GM18499 (cell line): Measurements from ENCODE around the gene MICAL2.

Experiments used
- ATAC-seq: cut with Tn5 transposase; IDR thresholded peaks from one replicate; pipeline ENCODE4 v1.9.1; 2021; ENCODE audit warnings: moderate number of reproducible peaks; ENCODE audit not compliant: insufficient read depth, unreplicated experiment

MICAL2 gene

GRCh38 chr11:12288212-12288930 is 178.0 kb downstream of the MICAL2 start:
- ATAC-seq: no peak

DNA sequence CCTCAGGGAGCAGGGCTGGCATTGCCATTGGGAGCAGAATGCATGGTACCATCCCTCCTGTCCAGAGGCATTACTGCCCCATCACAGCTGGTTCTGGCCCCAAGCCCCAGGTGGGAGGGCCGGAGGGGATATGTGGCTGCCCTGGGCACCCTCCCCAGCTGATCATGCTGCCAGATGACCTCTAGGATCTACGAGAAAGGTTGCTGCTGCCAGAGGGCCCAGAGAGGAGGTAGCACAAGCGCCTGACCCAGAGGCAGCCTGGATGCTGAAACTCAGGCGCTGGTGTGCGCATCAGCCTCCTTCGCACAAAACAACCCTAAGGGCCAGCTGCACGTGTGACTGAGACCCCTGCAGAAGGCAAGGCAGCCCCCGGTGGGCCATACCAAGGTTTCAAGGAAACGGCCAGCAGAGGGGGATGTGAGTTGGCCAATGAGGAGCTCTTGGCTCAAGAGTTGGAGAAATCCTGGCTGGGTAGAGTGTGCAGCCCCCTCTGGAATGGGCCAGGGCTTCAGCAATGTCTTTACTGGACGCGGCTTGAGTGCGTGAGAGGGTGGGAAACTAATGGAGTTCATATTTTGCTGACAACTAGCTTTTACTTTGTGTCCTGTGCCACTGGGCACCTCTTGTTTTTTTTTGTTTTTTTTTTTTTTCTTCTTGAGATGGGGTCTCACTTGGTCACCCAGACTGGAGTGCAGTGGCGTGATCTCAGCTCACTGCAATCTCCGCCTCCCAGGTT is 178.7 kb downstream of the MICAL2 start:
- ATAC-seq: no peak

DNA sequence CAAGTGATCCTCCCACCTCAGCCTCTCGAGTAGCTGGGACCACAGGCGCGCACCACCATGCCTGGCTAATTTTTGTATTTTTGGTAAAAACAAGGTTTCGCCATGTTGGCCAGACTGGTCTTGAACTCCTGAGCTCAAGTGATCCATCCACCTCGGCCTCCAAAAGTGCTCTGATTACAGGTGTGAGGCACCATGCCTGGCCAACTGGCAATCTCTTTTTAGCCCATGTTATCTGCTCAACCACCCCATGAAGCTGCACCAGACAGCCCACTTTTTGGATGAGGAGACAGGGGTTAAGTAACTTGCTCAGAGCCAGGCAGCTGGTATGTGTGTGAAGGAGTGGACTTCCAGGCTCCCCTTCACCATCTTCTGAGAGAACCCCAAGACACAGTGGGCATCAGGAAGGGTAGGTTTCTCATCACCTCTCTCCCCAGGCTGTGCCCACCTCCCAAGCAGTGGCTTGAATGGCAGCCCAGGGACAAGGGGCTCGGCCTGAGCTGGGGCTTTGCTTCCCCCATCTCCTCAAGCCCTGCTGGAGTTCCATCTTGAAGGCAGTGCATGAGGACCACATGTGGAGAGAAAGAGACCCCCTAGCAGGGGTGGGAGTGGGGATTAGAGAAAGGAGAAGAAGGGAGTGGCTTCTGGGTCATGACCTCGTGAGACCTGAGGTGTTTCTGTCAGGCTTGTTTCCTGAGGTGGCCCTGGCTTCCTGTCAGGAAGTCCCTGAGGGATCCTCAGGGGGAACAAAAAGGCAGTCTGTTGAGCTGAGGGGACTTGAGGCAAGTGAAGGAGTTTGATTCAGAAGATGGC is 179.5 kb downstream of the MICAL2 start:
- ATAC-seq: no peak

DNA sequence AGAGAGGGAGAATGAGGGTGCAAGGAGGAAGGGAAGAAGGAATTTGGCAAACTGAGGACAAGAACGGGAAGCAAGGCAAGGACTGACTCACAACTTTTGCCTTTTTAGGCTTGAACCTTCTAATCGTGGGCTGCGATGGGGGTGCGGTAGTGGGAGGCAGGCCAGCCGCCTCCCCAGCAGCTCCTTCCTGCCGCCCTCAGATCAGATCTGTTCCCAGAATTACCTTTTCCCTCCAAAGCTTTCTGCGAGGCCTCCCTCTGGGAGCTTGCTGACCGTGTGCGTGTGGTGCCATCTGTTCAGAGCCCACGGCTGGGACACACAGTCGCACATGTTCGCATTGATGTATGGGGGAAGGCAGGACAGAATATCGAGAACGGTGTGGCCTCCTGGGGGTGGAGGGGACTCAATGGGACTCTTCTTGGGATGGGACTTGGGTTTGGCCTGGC is 180.1 kb downstream of the MICAL2 start:
- ATAC-seq: no peak

- ATAC-seq: no peak
Observed at GRCh38 chr11:12291313-12291712, 180.9 kb downstream of the MICAL2 start.

- no peak for ATAC-seq
Observed at GRCh38 chr11:12291766-12292165, 181.4 kb downstream of the MICAL2 start.

- ATAC-seq: no peak
Observed at GRCh38 chr11:12292766-12293165, 182.4 kb downstream of the MICAL2 start.

GRCh38 chr11:12293486-12293885 is 183.1 kb downstream of the MICAL2 start:
- no peak for ATAC-seq

DNA sequence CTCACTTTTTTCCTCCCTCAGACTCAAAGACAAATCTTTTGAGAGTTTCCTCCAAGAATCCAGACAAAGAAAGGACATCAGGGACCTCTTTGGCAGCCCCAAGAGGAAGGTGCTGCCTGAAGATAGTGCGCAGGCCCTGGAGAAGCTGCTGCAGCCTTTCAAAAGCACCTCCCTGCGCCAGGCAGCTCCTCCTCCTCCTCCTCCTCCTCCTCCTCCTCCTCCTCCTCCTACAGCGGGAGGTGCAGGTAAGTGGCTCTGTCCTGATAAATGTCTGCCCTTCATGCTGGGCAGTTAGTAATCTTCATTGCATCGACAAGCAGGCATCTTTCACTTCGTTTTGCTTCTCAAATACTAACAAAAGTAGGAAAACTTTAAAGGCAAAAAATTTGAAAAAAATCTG is 184.2 kb downstream of the MICAL2 start:
- no peak for ATAC-seq

- ATAC-seq: no peak
Observed at GRCh38 chr11:12295943-12296342, 185.6 kb downstream of the MICAL2 start.

DNA sequence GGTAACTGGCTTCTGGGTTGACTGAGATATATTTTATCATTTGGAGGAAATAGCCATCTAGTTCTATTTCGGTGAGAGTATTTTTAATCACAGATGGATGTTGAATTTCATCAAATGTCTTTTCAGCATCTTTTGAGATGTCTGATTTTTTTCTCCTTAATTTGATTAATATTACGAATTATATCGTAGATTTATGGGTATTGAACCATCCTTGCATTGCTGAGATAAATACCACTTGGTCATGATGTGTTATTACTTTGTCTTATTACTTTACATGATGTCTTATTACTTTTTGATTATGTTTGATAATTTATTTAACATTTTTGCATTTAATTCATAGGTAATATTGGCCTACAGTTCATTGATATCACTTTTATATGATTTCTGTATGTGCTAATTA is 188.2 kb downstream of the MICAL2 start:
- ATAC-seq: no peak

DNA sequence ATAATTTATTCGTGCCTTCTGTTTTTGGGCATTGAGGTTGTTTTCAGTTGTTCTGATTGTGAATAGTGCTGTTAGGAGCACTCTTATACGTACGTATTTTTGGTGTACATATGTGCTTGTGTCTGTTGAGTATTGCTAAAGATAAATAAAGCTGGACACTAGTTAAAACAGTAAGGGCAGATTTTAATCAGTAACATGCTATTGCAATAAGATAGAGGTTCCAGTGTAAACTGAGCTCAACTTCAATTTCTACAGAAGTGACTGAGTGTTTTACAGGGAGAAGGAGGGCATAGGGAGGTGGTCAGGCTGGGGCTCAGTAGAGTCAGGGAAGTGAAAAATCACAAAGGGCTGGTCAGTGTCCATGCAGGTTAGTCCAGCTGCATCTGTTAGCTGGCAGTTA is 191.0 kb downstream of the MICAL2 start:
- ATAC-seq: no peak

GRCh38 chr11:12303421-12304149 is 193.2 kb downstream of the MICAL2 start:
- ATAC-seq: no peak

GRCh38 chr11:12306830-12307229 is 196.4 kb downstream of the MICAL2 start:
- no peak for ATAC-seq

DNA sequence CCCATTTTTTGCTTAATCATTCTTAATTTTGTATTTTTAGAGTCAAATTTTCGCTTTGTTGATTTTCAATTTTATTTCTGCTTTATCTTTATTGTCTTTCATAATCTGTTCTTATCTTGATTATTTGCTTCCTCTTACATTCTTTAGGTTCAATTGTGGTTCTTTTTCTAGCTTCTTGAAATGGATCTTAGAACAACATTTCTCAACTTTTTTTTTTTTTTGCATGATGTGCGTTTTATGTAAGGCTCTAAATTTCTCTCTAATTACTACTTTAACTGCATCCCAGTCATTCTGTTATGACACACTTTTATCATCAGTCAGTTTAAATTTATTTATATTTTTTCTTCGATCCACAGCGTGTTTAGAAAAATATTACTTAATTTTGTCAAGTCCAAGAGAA is 201.7 kb downstream of the MICAL2 start:
- no peak for ATAC-seq
